ENCODE results near the gene ATG16L2.

The ATG16L2 gene

DNA sequence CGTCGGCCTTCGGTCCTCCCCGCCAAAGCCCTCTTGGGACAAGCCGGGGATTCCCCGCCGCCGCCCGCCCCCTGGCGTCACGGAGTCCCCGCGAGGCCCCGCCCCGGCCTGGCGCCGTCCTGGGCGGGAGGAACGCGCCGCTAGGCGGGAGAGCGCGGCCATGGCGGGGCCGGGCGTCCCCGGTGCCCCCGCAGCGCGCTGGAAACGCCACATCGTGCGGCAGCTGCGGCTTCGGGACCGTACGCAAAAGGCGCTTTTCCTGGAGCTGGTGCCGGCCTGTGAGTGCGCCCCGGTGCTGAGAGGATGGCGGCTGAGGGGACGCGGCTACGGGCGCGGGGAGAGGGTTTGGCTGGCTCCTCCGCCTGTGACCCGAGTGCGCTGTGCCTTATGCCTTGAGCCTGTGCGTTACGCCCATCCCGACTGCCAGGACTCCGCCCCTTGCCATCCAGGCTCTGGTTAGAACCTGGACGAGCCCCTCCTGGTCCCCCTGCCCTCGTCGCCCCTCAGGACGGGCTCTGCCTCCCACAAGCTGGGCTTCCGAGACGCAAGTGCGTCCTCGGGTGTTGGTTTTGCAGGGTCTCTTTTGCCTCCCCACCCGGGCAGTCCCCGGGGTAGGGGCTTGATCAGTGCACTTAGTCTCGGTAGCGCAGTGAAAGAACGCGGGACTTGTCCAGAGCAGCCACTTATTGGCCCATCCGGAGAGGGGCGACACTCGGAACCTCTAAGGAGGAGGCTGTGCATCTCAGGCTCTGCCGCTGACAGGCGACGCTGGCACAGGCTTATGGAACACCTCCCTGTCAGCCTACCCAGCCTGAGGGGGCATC, at the start of gene ATG16L2:
ATG16L2 (plus strand) TSS at position 126 of the 824 bp plus-strand sequence; CDS start at position 161, 35 bp downstream.
- peak; percentile 93 for DNase-seq

- DNase-seq = no peak
Observed at GRCh38 chr11:72764503-72764902, 49.7 kb upstream of the ATG16L2 start.

DNA sequence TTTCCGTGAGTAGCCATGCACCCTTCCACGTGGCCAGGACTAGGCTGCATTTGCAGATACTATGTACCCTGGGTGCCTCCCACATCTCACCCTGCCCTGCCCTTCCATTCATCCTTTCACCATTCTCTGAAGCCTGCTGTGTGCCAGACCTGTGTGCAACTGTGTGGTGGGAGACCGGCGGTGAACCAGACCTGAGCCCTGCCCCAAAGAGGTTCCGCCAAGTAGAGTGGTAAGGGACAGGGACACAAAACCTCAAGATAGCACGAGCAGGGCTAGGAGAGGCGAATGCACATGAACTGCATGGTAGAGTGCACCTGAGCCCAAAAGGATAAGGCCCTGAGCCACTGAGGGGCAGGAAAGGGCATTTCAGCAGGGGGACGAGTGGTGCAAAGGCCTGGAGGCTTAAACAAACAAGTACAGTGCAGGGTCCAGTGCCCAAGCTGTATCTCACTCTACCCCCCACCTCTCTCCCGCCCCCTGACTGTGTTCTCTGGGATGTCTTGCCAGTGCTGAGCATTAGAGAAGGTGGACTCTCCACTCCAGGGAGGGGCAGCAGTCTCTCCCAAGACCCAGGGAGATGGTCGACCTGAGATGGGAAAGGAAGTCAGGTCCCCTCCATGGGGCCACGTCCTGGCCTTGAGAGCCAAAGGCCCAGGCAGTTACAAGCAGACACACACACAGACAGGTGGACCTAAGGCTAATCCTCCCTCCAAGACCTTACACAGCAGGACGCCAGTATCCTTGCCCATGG, 47.9 kb upstream of the ATG16L2 start:
- DNase-seq = no peak

GRCh38 chr11:72767203-72768062, 46.8 kb upstream of the ATG16L2 start:
- no peak for DNase-seq

- DNase-seq = no peak
Observed at GRCh38 chr11:72768581-72768980, 45.6 kb upstream of the ATG16L2 start.

DNA sequence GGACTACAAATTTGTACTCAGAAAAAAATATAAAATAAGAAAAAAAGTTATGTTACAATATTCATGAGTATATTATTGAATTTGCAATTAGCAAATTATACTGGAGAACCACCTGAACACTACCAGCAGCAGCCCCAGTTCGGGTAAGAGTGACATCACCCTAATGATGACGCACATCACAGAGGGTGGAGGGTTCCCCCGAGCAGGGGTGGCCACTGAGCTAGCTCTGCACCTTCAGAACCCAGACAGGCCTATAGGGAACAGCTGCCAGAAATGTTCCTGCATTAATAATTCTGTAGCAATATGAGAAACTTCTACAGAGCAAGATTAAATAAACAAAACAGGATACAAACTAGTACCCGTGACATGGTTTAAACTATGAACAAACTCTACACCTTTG, 44.5 kb upstream of the ATG16L2 start:
- DNase-seq = no peak

DNA sequence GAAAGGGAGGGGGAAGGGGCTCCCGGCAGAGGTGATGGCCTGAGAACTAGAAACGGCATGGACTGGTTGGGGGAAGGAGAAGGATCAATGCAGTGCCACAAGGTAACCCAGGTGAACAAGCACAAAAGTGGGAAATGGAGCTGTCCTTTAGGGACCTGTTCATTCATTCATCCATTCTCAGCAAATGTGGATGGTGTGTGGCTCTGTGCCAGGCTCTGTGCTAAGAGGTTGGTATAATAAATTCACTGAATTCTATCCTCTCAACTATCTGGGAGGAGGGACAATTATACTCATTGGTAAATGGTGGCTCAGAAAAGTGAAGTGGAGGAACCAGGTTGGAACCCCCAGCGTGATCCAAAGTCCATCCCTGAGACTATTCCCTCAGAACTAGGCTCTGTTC, 43.4 kb upstream of the ATG16L2 start:
- DNase-seq = no peak

DNA sequence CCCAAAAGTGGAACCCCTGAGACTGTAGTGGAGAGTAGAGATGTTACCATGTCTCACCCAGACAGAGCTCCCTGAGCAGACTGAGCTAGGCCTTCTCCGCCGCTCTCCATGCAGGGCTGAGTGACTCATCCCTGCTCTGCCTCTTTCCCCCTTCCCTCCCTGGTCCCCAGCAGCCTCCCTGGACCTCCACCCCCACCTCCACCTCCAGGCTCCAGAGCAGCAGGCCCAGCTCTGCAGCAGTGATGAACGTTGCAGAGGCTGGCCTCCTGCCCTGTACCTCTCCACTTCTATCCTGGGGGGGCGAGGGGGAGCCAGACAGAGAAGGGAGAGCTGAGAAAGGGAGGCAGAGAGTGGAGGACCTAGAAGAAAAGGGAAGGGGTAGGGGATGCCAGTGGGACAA, 42.7 kb upstream of the ATG16L2 start:
- no peak for DNase-seq

DNA sequence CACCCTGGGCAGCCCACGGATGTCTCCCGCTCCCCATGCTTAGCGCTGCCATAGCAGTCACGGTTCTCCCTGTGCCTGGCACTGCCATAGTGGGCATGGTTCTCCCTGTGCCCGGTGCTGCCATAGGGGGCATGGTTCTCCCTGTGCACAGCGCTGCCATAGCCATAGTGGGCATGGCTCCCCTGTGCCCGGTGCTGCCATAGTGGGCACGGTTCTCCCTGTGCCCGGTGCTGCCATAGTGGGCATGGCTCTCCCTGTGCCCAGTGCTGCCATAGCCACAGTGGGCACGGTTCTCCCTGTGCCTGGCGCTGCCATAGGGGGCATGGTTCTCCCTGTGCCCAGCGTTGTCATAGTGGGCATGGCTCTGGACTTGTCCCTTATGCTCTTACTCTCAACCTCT, 42.2 kb upstream of the ATG16L2 start:
- DNase-seq = no peak

GRCh38 chr11:72773291-72773690, 40.9 kb upstream of the ATG16L2 start:
- no peak for DNase-seq

GRCh38 chr11:72773696-72774095, 40.5 kb upstream of the ATG16L2 start:
- no peak for DNase-seq

DNA sequence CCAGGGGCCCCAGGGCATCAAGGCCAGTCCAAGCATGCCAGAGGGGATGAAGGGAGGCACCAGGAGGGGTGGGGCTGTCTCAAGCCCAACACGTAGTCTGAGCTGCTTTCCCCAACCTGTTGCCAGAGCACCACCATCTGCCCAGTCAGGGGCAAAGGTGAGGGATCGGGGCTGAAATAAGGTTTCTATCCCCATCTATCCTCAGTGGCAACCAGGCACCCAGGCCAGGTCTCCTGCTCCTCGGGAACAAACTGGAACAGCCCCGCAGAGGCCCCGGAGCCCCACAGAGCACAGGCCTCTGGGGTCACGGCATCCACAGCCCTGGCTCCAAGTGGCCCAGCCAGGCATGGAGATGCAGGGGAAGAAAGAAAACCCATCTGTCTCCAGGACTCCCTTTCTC, 39.7 kb upstream of the ATG16L2 start:
- no peak for DNase-seq

DNA sequence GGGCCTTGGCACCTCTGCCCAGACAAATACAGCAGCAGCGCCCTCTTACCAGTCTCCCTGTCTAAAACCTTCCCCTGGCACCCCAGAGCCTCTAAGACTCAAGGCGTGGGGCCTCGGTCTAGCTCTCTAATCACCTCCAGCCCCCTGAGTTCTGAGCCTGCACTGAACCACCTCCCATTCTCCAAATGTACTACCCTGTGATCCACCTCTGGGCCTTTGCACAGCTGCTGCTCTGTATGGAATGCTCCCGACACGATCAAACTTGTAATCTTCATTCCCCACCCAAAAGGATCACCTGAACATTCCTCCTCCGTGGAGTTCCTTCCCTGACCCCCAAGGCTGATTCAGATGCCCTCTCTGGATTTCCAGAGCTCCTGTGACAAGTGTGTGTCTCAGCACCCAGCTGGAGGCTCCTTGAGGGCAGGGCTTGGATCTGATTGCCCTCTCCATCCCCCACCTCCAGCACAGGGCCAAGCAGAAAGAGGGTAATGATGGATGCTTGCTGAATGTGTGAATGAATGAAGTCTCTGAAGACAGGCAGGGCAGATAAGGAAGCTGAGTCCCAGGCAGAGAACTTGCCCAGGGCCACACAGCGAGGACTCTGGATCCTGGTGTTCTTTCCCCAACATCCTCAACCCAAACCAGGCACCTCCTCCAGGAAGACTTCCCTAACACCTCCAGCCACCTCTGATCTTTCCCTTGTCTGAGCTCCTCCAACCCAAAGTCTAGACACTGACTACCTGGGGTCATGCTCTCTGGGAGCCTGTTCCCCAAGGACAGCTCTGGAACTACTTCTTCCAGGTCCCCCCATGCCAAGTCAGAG, 38.7 kb upstream of the ATG16L2 start:
- no peak for DNase-seq

GRCh38 chr11:72776117-72776843, 37.9 kb upstream of the ATG16L2 start:
- DNase-seq = no peak

DNA sequence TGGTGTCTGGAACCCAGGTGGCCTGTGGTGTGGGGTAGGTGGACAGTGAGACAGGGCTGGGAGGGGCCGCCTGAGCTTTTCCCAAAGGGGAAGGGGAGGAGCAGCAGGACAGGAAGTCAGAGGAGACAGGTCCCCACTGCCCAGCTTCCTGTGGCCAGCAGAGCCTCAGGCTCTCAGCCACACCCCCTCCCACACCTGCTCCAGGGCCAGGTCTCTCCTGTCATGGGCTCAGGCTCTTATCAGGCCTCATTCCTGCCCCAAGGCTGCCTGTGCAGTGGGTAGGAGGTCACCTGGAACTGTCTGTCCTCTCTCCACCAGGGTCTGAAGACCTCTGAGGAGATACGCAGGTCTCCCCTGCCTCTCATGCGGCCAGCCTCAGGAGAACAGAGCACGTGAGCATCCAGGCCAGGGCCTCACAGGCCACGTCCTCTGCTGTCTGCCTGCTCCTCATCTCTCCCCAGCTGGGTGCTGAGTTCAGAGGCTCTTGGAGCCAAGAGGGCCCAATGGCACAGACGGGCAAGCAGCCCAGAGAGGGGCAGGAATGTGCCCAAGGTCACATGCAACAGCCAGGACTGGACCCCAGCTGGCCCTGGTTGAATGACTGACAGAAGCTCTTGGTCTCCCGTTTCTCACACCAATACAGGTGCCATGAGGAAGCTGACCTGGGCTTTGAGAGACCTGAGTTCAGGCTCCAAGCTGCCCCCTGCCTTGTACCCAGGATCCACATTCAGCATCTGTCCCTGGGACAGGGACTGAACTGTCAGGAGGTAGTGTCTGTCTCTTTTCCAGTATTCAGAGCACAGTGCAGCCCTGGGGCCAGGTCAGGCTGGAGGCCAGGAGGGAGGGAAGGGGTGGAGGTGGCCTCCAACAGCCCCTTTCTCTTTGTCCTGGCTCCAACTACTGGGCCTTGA, 37.1 kb upstream of the ATG16L2 start:
- peak; percentile 49 for DNase-seq

GRCh38 chr11:72777755-72778278, 36.4 kb upstream of the ATG16L2 start:
- DNase-seq = peak; percentile 3

- DNase-seq = no peak
Observed at GRCh38 chr11:72778535-72779494, 35.4 kb upstream of the ATG16L2 start.

- DNase-seq = no peak
Observed at GRCh38 chr11:72779495-72780128, 34.6 kb upstream of the ATG16L2 start.
